ENCODE measurements around the gene AIF1.

The AIF1 gene

GRCh38 chr6:31574106-31575061, 40.6 kb upstream of the AIF1 start:
- H3K9me3 ChIP-seq (replicated peaks; ENCODE audit: insufficient read depth, low read length): no peaks in the 10 kb centered on the region
- peaks cover 5% of the 10 kb centered on the region; the same call in 1 of the 2 replicates for H3F3A ChIP-seq (ENCODE audit: insufficient read depth, low read length)
- no peak overlapping the region for H3K4me2 ChIP-seq (ENCODE audit: low read depth, low read length)
- no peak overlapping the region for H3K9ac ChIP-seq (ENCODE audit: low read length)
- H3K27me3 ChIP-seq (replicated peaks; ENCODE audit: insufficient read depth, low read length): peaks cover 54% of the 10 kb centered on the region
- no peak overlapping the region for H2AFZ ChIP-seq (ENCODE audit: low read length)
- peaks cover 26% of the 10 kb centered on the region for H3K4me1 ChIP-seq (ENCODE audit: low read length)
- no peaks in the 10 kb centered on the region for H3K36me3 ChIP-seq (replicated peaks; ENCODE audit: insufficient read depth, low read length)
- no peak overlapping the region for H3K4me3 ChIP-seq (ENCODE audit: low read length)
- no peak for DNase-seq
- no peak overlapping the region for H3K27ac ChIP-seq (ENCODE audit: low read length)
- H4K20me1 ChIP-seq (ENCODE audit: insufficient read depth, low read length): no peaks in the 10 kb centered on the region
- TF ChIP-seq CTCF (IDR thresholded peaks at IDR 0.05; ENCODE audit: low read length): no peak
- no peak for TF ChIP-seq EZH2 (optimal IDR thresholded peaks at IDR 0.05; ENCODE audit: low read depth, low read length)
- no peaks in the 10 kb centered on the region for H3K9me2 ChIP-seq (replicated peaks; ENCODE audit: insufficient read depth, low read length)
- no peaks in the 10 kb centered on the region for H3K79me2 ChIP-seq (ENCODE audit: low read length)

- Histone ChIP-seq H3K79me2 (ENCODE audit: low read length) (no peaks in the 10 kb centered on the region), H3K27me3 (replicated peaks; ENCODE audit: insufficient read depth, low read length) (peaks cover 64% of the 10 kb centered on the region), H3K27ac (ENCODE audit: low read length) (no peak within 1 kb of the TSS), H3K4me3 (ENCODE audit: low read length) (no peak within 1 kb of the TSS), H3F3A (ENCODE audit: insufficient read depth, low read length) (peaks cover 5% of the 10 kb centered on the region; the same call in 1 of the 2 replicates), H3K4me1 (ENCODE audit: low read length) (peaks cover 17% of the 10 kb centered on the region), H3K9me2 (replicated peaks; ENCODE audit: insufficient read depth, low read length) (no peaks in the 10 kb centered on the region), H3K9me3 (replicated peaks; ENCODE audit: insufficient read depth, low read length) (no peaks in the 10 kb centered on the region), H3K9ac (ENCODE audit: low read length) (no peak within 1 kb of the TSS), H3K4me2 (ENCODE audit: low read depth, low read length) (no peak within 1 kb of the TSS), H3K36me3 (replicated peaks; ENCODE audit: insufficient read depth, low read length) (no peaks in the 10 kb centered on the region), H2AFZ (ENCODE audit: low read length) (no peak within 1 kb of the TSS), H4K20me1 (ENCODE audit: insufficient read depth, low read length) (no peaks in the 10 kb centered on the region)
- TF ChIP-seq CTCF (IDR thresholded peaks at IDR 0.05; ENCODE audit: low read length) (no peak), EZH2 (optimal IDR thresholded peaks at IDR 0.05; ENCODE audit: low read depth, low read length) (no peak), EZH2phosphoT487 (IDR thresholded peaks at IDR 0.05; ENCODE audit: low read length) (no peak)
- DNase-seq: no peak
These were observed 39.6 kb upstream of the AIF1 start, which contains the start of gene TNF for GRCh38 chr6:31575335-31575901. TNF (plus strand) TSS chr6:31575565; CDS start chr6:31575742, 177 bp downstream.

GRCh38 chr6:31575952-31576685, 38.9 kb upstream of the AIF1 start:
- no peak overlapping the region for H2AFZ ChIP-seq (ENCODE audit: low read length)
- no peak overlapping the region for H3K9ac ChIP-seq (ENCODE audit: low read length)
- H3K4me2 ChIP-seq (ENCODE audit: low read depth, low read length): no peak overlapping the region
- H3K9me2 ChIP-seq (replicated peaks; ENCODE audit: insufficient read depth, low read length): no peaks in the 10 kb centered on the region
- H3F3A ChIP-seq (ENCODE audit: insufficient read depth, low read length): peaks cover 5% of the 10 kb centered on the region; the same call in 1 of the 2 replicates
- no peak for DNase-seq
- no peak overlapping the region for H3K27ac ChIP-seq (ENCODE audit: low read length)
- peaks cover 70% of the 10 kb centered on the region for H3K27me3 ChIP-seq (replicated peaks; ENCODE audit: insufficient read depth, low read length)
- H3K36me3 ChIP-seq (replicated peaks; ENCODE audit: insufficient read depth, low read length): no peaks in the 10 kb centered on the region
- H3K4me3 ChIP-seq (ENCODE audit: low read length): no peak overlapping the region
- H4K20me1 ChIP-seq (ENCODE audit: insufficient read depth, low read length): no peaks in the 10 kb centered on the region
- H3K9me3 ChIP-seq (replicated peaks; ENCODE audit: insufficient read depth, low read length): no peaks in the 10 kb centered on the region
- H3K79me2 ChIP-seq (ENCODE audit: low read length): no peaks in the 10 kb centered on the region
- TF ChIP-seq CTCF (IDR thresholded peaks at IDR 0.05; ENCODE audit: low read length) (no peak), EZH2phosphoT487 (IDR thresholded peaks at IDR 0.05; ENCODE audit: low read length) (no peak), EZH2 (optimal IDR thresholded peaks at IDR 0.05; ENCODE audit: low read depth, low read length) (no peak)
- peaks cover 19% of the 10 kb centered on the region for H3K4me1 ChIP-seq (ENCODE audit: low read length)

Measured in MM.1S (cell line).